ENCODE measurements around the gene SLX9. TPM values are rescaled to one million over a fixed set of nuclear protein-coding genes. Genes with fewer than 3 reads are reported as not detected.
A peak's percentile ranks its signal among the peaks of the same experiment; 100 is the strongest.

SLX9 gene
- total RNA-seq, 1 donor from 2014 or later, result 0.75 TPM

DNA sequence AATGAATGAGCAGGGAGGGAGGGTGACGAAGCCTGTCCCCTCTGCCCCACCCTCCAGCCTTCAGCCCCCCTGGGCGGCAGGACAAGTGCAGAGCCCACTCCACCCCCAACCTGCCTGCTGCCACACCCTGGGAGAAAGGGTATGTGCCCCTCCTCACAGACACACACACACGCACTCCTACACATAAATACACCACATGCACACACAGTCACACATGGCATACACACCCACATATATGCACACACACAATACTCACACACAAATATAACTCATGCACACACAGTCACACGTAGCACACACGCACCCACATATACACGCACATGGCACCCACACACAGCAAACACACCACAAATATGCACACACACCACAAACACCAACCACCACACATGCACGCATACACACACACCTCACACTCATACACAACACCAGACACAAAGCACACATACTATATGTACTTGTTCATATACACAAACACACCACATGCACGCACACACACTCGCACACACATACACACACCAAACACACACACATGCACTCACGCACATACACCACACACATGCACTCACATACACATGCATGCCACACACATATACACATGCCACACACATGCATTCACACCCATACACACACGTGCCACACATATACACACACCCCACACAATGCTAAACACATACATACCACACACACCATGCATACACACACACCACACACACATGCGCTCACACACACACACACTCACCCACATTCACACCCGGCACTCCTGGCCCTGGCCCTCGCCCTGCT, 35.5 kb upstream of the SLX9 start:
- TF ChIP-seq, protein P1, sequence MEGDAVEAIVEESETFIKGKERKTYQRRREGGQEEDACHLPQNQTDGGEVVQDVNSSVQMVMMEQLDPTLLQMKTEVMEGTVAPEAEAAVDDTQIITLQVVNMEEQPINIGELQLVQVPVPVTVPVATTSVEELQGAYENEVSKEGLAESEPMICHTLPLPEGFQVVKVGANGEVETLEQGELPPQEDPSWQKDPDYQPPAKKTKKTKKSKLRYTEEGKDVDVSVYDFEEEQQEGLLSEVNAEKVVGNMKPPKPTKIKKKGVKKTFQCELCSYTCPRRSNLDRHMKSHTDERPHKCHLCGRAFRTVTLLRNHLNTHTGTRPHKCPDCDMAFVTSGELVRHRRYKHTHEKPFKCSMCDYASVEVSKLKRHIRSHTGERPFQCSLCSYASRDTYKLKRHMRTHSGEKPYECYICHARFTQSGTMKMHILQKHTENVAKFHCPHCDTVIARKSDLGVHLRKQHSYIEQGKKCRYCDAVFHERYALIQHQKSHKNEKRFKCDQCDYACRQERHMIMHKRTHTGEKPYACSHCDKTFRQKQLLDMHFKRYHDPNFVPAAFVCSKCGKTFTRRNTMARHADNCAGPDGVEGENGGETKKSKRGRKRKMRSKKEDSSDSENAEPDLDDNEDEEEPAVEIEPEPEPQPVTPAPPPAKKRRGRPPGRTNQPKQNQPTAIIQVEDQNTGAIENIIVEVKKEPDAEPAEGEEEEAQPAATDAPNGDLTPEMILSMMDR (IDR thresholded peaks at IDR 0.05), result no peak
- Histone ChIP-seq H3K4me3 (no peak overlapping the region), H3K27ac (no peak overlapping the region), H3K9me3 (no peaks in the 10 kb centered on the region), H3K27me3 (no peaks in the 10 kb centered on the region), H3K4me1 (peaks cover 0 to 4% of the 10 kb centered on the region in 2 donors), H3K36me3 (no peaks in the 10 kb centered on the region)
- intact Hi-C loops (cut with DNase I), result no loop called here
- DNase-seq (ENCODE audit: low spot score in 2 of 2), result no peak

DNA sequence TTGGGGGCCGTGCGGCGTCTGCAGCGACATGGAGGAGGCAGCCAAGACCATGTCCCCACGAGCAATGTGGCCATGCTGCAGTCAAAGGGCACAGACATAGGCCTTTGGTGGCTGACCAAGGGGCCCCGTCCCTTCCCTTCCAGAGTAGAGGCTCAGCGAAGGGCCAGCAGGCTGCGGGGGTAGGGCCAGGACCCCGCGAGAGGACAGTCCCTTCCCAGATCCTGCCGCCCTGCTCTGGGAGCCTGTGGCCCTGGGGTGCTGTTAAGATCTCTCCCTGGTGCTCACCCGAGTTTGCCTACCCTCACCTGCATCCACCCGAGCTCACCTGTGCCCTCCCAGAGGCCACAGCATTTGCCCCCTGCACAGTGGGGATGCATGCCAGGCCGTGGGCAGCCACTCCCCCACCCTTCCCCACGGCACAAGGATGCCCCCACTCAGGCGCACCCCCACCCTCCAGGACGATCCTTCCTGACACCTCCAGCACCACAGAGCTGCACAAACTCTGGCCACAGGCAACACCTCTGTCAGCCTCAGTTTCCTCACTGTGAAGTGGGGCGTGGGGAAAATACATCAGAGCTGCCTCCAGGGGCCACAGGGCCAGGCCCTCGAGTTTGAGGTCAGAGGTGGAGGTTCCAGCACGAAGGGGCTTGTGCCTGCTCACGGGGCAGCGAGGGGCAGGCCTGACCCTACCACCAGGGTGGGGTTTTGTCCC, 34.7 kb upstream of the SLX9 start:
- H3K27ac ChIP-seq, result no peak overlapping the region
- DNase-seq (ENCODE audit: low spot score in 2 of 2), result no peak
- H3K36me3 ChIP-seq, result no peaks in the 10 kb centered on the region
- intact Hi-C loops (cut with DNase I), result no loop called here
- H3K27me3 ChIP-seq, result no peaks in the 10 kb centered on the region
- no peak overlapping the region for H3K4me3 ChIP-seq
- peaks cover 0 to 4% of the 10 kb centered on the region in 2 donors for H3K4me1 ChIP-seq
- TF ChIP-seq, protein P1 (IDR thresholded peaks at IDR 0.05), result no peak
- H3K9me3 ChIP-seq, result no peaks in the 10 kb centered on the region

DNA sequence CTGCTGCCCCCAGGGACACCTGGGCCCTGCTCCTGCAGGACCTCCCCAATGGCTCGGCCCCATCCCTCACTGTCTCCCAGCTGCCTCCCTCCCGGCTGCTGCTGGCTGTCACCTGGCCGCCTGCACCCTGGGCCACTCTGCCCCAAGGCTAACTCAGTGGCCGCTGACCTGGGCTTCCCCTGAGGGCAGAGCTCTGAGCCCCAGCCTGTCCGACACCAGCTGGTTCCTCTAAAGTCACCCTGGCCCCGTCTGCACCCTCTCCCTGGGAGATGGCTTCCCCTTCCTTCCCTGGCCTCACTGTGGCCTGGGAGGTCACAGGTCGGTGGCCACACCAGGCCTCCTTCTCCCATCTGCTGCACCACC, 34.1 kb upstream of the SLX9 start:
- Histone ChIP-seq H3K27me3 (no peaks in the 10 kb centered on the region), H3K36me3 (no peaks in the 10 kb centered on the region), H3K9me3 (no peaks in the 10 kb centered on the region), H3K4me3 (no peak overlapping the region), H3K27ac (no peak overlapping the region), H3K4me1 (peaks cover 0 to 5% of the 10 kb centered on the region in 2 donors)
- intact Hi-C loops (cut with DNase I), result no loop called here
- TF ChIP-seq, protein P1 (IDR thresholded peaks at IDR 0.05), result no peak
- no peak for DNase-seq (ENCODE audit: low spot score in 2 of 2)

DNA sequence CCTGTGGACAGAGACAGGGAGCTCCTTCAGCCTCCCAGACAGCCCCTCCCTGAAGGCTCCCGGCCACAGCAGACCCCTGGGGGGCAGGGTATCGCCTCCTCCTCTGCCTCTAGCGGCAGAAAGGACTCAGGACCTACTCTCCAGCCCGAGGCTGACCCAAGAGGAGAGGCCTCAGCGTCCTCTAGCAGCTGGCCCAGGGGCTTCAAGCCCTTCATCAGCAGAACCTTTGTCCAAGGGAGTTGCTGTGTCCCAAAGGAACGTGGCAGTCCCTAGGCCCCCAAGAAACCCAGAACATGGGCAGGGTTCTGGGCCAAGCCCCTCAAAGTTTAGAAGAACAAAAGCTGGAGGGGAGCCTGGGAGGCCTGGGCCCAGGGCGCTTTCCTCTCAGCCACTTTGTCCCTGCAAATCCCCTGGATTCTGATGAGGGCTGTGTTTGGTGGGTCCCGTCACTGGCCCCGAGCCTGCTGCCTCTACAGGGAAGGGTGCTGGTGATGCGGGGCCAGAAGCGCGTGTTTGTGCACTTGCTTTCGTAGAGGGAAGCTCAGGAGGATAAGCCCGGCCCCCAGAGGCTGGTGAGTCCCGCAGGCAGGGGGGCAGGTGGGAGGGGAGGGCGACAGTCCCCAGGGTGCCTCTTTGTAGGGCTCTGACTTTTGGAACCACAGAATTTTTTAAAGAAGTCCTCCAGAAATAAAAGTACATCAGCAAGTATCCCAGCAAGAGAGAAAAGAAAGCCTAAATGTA, 32.4 kb upstream of the SLX9 start:
- intact Hi-C loops (cut with DNase I), result no loop called here
- Histone ChIP-seq H3K27me3 (no peaks in the 10 kb centered on the region), H3K4me1 (peaks cover 0 to 13% of the 10 kb centered on the region in 2 donors), H3K4me3 (no peak overlapping the region), H3K9me3 (no peaks in the 10 kb centered on the region), H3K36me3 (no peaks in the 10 kb centered on the region), H3K27ac (no peak overlapping the region)
- DNase-seq (ENCODE audit: low spot score in 2 of 2), result no peak
- TF ChIP-seq, protein P1 (IDR thresholded peaks at IDR 0.05), result no peak

DNA sequence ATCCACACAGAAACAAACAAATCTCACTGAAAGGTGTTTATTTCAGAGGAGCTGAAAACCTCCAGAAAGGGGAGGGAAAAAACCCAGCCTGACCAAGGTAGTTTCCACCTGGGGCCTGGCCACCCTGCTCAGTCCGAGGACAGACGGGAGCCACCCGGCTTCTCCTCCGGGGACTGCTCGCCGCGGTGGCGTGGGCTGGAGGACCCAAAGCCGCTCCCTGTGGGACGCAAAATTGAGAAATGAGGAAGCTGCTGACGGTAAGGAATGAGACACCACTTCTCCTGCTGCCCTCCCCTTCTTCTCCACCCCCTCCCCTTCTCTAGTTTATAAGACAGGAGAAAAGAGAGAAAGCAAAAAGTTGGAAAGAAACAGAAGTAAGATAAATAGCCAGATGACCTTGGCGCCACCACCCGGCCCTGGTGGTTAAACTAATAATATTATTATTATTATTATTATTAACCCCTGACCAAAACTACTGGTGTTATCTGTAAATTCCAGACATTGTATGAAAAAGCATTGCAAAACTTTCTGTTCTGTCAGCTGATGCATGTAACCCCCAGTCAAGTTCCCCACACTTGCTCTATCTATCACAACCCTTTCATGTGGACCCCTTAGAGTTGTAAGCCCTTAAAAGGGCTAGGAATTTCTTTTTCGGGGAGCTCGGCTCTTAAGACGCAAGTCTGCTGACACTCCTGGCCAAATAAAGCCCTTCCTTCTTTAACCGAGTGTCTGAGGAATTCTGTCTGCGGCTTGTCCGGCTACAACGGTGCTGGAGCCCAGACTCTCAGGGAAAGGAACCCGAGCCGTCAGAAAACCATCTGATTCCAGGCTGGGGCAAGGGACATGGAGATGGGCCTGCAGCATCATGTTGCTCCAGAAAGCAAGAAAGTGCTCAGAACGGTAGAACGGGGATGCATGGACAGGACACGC, 31.6 kb upstream of the SLX9 start:
- DNase-seq (ENCODE audit: low spot score in 2 of 2), result no peak
- Histone ChIP-seq H3K4me3 (peak overlapping the region in 1 of 2 donors; percentile 12), H3K4me1 (peaks cover 0 to 13% of the 10 kb centered on the region in 2 donors), H3K9me3 (no peaks in the 10 kb centered on the region), H3K36me3 (no peaks in the 10 kb centered on the region), H3K27me3 (no peaks in the 10 kb centered on the region), H3K27ac (no peak overlapping the region)
- TF ChIP-seq, protein P1 (IDR thresholded peaks at IDR 0.05), result no peak
- intact Hi-C loops (cut with DNase I), result no loop called here
